Retina (tissue), 1 donor: ENCODE measurements around the gene AGBL5.
A peak's percentile ranks its signal among the peaks of the same experiment; 100 is the strongest.

ENCODE experiments used
- DNase-seq: peaks from one replicate; pipeline ENCODE4 v3.0.0-alpha.2; 2016

Gene AGBL5, protein sequence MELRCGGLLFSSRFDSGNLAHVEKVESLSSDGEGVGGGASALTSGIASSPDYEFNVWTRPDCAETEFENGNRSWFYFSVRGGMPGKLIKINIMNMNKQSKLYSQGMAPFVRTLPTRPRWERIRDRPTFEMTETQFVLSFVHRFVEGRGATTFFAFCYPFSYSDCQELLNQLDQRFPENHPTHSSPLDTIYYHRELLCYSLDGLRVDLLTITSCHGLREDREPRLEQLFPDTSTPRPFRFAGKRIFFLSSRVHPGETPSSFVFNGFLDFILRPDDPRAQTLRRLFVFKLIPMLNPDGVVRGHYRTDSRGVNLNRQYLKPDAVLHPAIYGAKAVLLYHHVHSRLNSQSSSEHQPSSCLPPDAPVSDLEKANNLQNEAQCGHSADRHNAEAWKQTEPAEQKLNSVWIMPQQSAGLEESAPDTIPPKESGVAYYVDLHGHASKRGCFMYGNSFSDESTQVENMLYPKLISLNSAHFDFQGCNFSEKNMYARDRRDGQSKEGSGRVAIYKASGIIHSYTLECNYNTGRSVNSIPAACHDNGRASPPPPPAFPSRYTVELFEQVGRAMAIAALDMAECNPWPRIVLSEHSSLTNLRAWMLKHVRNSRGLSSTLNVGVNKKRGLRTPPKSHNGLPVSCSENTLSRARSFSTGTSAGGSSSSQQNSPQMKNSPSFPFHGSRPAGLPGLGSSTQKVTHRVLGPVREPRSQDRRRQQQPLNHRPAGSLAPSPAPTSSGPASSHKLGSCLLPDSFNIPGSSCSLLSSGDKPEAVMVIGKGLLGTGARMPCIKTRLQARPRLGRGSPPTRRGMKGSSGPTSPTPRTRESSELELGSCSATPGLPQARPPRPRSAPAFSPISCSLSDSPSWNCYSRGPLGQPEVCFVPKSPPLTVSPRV

GRCh38 chr2:27050996-27051901 is at the start of gene AGBL5:
Gene AGBL5 (plus strand): TSS chr2:27051668. CDS start chr2:27052959, 1,291 bp downstream.
- peak; percentile 100 for DNase-seq

DNA sequence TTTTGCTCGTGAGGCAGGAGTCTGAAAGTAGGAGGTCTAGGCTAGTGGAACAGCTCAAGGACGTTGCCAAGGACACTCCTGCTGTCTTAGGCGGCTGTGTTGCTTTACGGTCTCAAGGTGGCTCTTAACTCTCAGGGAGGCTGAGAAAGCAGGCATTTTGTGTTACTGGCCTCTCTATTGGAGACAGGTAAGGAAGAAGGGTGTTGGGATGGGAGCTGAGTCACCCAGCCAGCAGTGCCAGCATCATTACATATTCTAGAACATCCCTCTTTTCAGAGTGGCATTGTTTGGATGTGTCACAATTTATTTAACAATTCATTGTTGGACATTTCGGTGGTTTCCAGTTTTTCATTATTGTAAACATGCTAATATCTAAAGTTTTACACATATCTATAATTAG is 49.5 kb upstream of the AGBL5 start:
- no peak for DNase-seq

GRCh38 chr2:27003007-27003406 is 48.5 kb upstream of the AGBL5 start:
- no peak for DNase-seq

DNA sequence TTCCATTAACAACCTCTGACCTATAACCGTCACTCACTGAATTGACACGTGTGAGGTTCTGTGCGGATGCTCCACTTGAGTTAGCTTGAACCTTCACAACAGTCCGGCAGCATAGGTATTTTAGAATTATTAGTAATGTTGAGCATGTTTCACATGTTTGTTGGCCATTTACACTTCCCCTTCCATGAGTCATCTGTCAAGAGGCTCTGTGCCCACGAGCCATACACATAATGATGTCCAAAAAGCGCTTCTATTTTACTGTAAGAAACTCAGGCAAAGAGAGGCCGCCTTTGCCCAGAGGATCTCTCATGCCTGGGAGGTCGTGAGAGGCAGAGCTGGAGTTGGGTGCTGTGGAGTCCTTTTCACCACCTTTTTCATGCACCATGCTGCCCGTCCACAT is 47.6 kb upstream of the AGBL5 start:
- DNase-seq = no peak

DNA sequence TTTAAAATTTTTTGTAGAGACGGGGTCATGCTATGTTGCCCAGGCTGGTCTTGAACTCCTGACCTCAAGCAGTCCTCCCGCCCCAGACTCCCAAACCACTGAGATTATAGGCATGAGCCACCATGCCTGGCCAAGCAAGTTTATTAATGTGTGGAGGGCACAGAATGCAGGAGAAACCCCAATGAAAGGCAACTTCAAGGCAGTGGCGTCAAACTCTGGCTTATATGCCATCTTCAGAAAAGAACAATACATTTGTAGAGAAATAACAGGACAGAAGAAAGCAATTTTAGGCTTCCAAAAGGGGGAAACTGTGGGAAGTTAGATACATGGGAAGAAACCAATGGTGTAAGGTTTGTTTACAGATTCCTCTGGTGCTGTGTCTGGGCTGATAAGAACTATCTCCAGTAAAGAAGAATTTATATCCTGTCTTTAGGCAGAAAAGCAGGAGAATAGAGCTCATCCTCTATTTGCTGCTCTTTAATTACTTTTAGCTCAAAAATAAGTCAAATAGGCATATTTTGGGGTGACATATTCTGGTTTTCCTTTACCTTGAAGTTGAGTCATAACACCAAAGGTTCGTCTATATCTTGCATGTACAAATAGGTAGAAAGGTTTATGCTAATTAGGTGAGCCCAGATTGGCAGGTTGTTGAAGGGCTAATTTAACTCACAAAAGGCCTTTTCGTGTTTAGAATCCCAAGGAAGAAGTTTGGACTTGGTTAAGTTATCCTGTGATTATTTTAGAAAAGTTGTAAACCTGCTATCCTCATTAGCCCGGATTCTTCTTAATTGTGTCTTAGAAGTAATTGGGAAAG is 44.7 kb upstream of the AGBL5 start:
- no peak for DNase-seq

DNA sequence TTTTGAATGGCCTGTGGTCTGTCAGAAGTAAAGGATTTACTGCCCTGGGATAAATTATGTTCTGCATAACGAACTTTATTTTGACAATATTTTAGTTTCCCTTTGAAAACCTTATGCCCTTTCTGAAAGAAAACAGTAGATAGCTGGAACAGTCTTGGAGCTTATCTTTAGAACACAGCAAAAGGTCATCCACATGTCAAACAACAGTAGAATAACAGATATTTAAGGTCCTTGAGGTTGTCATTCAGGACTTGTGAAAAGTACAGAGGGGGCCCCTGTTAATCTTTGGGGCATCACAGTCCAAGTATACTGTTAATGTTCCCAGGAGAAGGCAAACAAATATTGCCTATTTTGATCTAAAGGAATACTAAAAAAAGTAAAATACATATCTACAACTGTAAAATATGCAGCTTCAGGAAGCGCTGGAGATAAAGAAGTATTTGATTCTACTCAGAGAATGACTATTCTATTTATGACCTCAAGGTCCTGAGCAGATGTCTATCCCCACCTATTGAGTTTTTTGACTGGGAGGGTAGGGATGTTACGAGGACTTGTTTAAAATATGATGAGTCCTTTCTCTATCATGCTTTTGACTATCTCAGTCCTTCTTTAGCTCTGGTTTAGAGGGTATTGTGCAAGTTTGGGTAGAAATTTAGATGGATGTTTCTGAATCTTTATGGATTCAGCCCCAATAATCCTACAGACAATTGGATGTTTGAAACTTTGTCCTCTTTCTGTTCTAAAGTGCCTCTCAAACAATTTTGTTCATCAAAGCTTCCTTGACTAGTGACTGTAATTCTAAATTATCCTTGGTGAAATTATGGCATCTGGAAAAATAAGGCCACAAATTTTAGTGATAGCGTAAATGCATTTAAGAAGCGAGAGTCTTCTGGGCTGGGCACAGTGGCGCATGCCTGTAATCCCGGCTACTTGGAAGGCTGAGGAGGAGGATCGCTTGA is 43.8 kb upstream of the AGBL5 start:
- DNase-seq = no peak

- DNase-seq = no peak
Observed at GRCh38 chr2:27008678-27009077, 42.8 kb upstream of the AGBL5 start.

DNA sequence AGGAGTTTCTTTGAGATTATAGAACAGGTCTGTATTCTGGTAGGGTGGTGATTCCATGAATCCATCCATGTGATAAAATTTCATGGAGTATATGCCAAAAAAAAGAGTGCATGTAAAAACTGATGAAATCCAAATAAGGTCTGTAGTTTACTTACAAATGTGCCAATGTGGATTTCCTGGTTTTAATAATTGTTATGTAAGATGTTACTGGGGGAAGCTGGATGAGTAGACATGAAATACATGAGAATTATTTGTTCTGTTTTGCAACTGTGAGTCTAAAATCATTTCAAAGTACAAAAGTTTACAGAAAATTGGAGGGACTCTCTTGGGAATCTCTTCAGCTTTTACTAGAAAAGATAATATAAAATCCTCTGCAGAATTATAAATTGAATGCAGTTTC is 42.4 kb upstream of the AGBL5 start:
- no peak for DNase-seq

DNA sequence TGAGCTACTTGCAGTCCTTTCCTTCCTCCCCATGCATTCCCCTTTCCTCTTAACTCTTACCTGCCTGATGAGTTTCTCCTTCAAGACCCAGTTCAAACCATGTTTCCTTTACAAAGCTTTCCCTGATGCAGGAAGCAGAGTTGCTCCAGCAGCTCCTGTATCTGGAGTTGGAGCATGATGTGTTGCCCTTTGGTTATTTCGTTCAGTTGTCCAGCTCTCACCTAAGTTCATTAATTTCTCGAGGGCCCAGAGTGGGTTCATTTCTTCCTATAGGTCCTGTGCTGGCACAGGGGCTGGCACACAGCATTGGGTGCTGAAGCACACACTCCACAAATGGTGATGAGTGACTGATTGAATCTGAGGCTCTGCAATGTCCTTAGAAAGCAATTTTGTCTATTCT is 41.8 kb upstream of the AGBL5 start:
- DNase-seq = no peak

GRCh38 chr2:27010139-27010538 is 41.3 kb upstream of the AGBL5 start:
- DNase-seq = no peak

DNA sequence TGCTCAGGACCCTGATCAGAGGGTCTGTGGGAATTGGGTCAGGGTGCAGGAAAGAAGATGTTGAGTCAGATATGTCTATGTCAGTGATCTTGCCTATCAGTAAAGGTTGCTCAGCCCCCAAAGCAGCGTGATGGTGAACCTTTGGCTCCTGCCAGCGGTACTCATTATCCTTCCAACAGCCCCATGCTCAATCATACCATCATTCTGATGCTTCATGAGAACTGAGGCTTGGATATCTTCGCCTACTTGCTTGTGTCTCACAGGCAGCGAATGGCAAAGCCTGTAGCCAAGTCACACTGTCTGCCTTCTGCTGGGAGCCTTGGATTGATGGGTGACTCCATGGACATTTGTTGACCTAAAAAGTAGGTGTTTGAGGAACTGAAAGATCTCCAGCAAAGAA is 37.7 kb upstream of the AGBL5 start:
- DNase-seq = no peak

- DNase-seq = no peak
Observed at GRCh38 chr2:27014771-27015433, 36.6 kb upstream of the AGBL5 start.

- peak; percentile 67 for DNase-seq
Observed at GRCh38 chr2:27016801-27017325, 34.6 kb upstream of the AGBL5 start.

DNA sequence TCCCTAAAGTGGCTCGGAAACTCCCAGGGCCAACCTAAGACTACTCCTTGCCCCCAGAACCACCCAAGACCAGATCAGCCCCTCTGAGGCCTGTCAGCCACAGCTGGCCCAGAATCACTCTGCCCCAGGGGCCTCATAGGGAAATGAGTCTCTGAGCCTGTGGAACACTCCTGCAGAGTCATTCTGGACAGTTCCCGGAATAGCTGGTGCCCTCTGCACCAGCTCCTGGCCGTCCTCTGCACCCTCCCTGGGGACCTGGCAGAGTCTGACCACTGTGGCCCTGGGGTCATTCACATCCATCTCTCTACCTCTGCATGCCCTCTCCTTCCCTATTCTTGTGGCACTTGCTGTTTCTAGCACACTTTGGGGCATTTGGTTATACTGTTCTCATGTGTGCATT is 33.3 kb upstream of the AGBL5 start:
- no peak for DNase-seq

GRCh38 chr2:27019459-27019858 is 32.0 kb upstream of the AGBL5 start:
- DNase-seq = no peak

DNA sequence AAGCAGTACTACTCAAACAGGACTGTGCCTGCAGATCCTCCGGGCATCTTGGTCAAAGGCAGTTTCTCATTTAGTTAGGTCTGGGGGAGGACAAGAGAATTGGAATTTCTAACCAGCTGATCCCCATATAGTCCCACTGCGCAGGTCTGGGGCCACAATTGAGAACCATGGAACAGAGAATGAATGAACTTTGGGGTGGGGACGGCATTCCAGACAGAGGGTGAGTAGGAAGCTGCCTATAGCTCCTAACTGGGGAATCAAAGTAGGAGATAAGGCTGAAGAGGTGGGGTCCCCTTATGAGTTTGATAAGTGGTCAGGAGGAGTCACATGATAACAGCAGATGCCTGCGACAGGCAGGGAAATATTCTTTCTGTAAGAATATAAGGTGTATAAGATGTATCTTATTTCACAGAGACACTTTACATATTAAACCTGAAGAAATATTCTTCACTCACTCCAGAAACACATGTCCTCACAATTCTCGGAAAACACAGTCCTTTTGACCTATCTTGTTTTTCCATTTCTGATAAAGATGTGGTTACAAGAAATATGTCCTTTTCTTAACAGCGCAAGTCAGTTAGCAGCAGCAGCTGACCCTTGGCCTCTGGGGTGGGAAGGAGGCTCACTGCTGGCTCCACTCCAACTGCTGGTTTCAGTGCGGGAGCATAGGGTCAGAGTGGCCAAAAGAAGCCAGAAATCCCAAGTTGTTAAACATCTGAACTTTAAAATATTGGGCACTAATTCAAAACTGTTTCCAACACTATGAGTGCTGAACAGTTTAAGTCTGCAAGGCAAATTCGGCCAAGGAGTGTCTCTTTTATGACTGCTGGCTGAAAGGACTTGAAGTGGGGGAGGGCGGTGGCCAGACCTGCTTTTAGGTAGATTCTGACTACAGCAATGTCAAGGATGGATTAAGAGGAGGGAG is 31.3 kb upstream of the AGBL5 start:
- DNase-seq = no peak

GRCh38 chr2:27021253-27022049 is 30.0 kb upstream of the AGBL5 start:
- DNase-seq = no peak

DNA sequence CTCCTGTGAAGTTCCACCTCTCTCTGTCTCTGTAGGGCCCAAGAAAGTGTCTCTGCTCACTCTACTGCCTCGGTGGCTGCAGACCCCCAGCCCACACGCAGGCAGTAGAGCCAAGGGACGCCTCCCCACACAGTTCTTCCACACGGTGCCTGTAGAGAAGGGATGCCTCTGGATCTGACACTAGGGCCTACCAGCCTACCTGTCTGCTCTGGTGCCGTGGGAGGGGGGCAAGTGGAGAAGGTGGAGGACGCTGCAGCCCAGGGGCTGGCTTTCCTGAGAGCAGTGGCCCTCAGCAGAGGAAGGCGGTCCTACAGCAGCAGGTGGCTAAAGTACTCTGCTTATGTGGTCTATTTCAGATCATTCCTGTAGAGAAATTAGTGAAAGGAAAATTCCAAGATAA is 27.7 kb upstream of the AGBL5 start:
- DNase-seq = no peak
